Muscle of arm (tissue), 12 donors: ENCODE data around the gene NPC2. TPM values are rescaled to one million over a fixed set of nuclear protein-coding genes. Genes with fewer than 3 reads are reported as not detected.

Experiments
- DNase-seq: peaks from one replicate; pipeline ENCODE4 v3.0.0-alpha.2; 2013
- polyA plus RNA-seq, 12 donors: library from polyadenylated mRNA; unstranded; fragments of 120-200 nt; gene quantifications; one replicate each; pipeline ENCODE4 v1.2.1, GENCODE V29; 2013; ENCODE audit not compliant: insufficient read length in 12 of 12

NPC2 gene
- polyA plus RNA-seq, 12 donors = 74.3 to 157 (median 106) TPM; not detected in 1

- DNase-seq = no peak
Observed at GRCh38 chr14:74524076-74524811, 31.1 kb upstream of the NPC2 start.

GRCh38 chr14:74522740-74523139 is 29.6 kb upstream of the NPC2 start:
- DNase-seq = no peak

- no peak for DNase-seq
Observed at GRCh38 chr14:74521756-74522155, 28.7 kb upstream of the NPC2 start.

- DNase-seq = no peak
Observed at GRCh38 chr14:74519316-74520074, 26.4 kb upstream of the NPC2 start.

GRCh38 chr14:74518221-74518620 is 25.1 kb upstream of the NPC2 start:
- no peak for DNase-seq

- DNase-seq = no peak
Observed at GRCh38 chr14:74517731-74518130, 24.6 kb upstream of the NPC2 start.

GRCh38 chr14:74516451-74517160 is 23.5 kb upstream of the NPC2 start:
- no peak for DNase-seq

- no peak for DNase-seq
Observed at GRCh38 chr14:74515891-74516412, 22.8 kb upstream of the NPC2 start.

- no peak for DNase-seq
Observed at GRCh38 chr14:74514471-74514941, 21.4 kb upstream of the NPC2 start.

GRCh38 chr14:74511966-74512830 is 19.1 kb upstream of the NPC2 start:
- no peak for DNase-seq

- no peak for DNase-seq
Observed at GRCh38 chr14:74510959-74511409, 17.9 kb upstream of the NPC2 start.

- DNase-seq = no peak
Observed at GRCh38 chr14:74510223-74510931, 17.3 kb upstream of the NPC2 start.

- DNase-seq = no peak
Observed at GRCh38 chr14:74509587-74510222, 16.6 kb upstream of the NPC2 start.

- no peak for DNase-seq
Observed at GRCh38 chr14:74508844-74509428, 15.8 kb upstream of the NPC2 start.

- no peak for DNase-seq
Observed at GRCh38 chr14:74508292-74508731, 15.2 kb upstream of the NPC2 start.

GRCh38 chr14:74507840-74508239 is 14.7 kb upstream of the NPC2 start:
- no peak for DNase-seq

- DNase-seq = no peak
Observed at GRCh38 chr14:74507085-74507484, 14.0 kb upstream of the NPC2 start.

- no peak for DNase-seq
Observed at GRCh38 chr14:74506411-74506851, 13.3 kb upstream of the NPC2 start.

GRCh38 chr14:74505831-74506230 is 12.7 kb upstream of the NPC2 start:
- DNase-seq = no peak
